Osteoblast (primary cell): Measurements from ENCODE around the gene CYP11A1. TPM values are rescaled to one million over a fixed set of nuclear protein-coding genes. Genes with fewer than 3 reads are reported as not detected.
A peak's percentile ranks its signal among the peaks of the same experiment; 100 is the strongest.

Experiments
- DNase-seq: peaks from one replicate; pipeline ENCODE4 v3.0.0; 2011; ENCODE audit warnings: low spot score, mixed read lengths; ENCODE audit not compliant: insufficient read length; ENCODE audit errors: missing footprints
- H2AFZ ChIP-seq: 2 replicates; pipeline ENCODE4 v1.6.0; 2011; ENCODE audit warnings: mild to moderate bottlenecking, low read length
- H3K27ac ChIP-seq: 2 replicates; pipeline ENCODE4 v1.5.1; 2011; ENCODE audit warnings: mild to moderate bottlenecking, low read depth, low read length, moderate library complexity
- H3K27me3 ChIP-seq: 2 replicates; pipeline ENCODE4 v1.6.0; 2012; ENCODE audit warnings: mild to moderate bottlenecking, control low read depth, inconsistent platforms, low read length, moderate library complexity; ENCODE audit not compliant: insufficient read depth
- H3K36me3 ChIP-seq: 2 replicates; pipeline ENCODE4 v1.5.1; 2011; ENCODE audit warnings: mild to moderate bottlenecking, low read length, control low read depth, moderate library complexity; ENCODE audit not compliant: insufficient read depth
- H3K4me1 ChIP-seq: 2 replicates; pipeline ENCODE4 v1.5.1; 2011; ENCODE audit warnings: mild to moderate bottlenecking, low read length, control low read depth, moderate library complexity; ENCODE audit not compliant: insufficient read depth
- H3K4me2 ChIP-seq: 2 replicates; pipeline ENCODE4 v1.6.0; 2011; ENCODE audit warnings: mild to moderate bottlenecking, low read length; ENCODE audit not compliant: insufficient read depth
- H3K4me3 ChIP-seq: fragments of 200-600 bp; sonication (generic); 3 replicates; pipeline ENCODE4 v1.5.1; 2012; ENCODE audit warnings: mild to moderate bottlenecking, low read length, inconsistent platforms; ENCODE audit not compliant: insufficient read depth
- H3K79me2 ChIP-seq: 2 replicates; pipeline ENCODE4 v1.6.0; 2012; ENCODE audit warnings: mild to moderate bottlenecking, low read length, control low read depth, inconsistent platforms; ENCODE audit not compliant: insufficient read depth
- H3K9me3 ChIP-seq: 2 replicates; pipeline ENCODE4 v1.5.1; 2011; ENCODE audit warnings: low read depth, low read length, control low read depth
- H4K20me1 ChIP-seq: 2 replicates; pipeline ENCODE4 v1.6.0; 2012; ENCODE audit warnings: mild to moderate bottlenecking, low read length, control low read depth; ENCODE audit not compliant: insufficient read depth
- CTCF ChIP-seq: IDR thresholded peaks from 2 replicates; pipeline ENCODE4 v1.5.1; 2011; ENCODE audit warnings: mild to moderate bottlenecking, low read depth, low read length, moderate library complexity; ENCODE audit errors: extremely low read depth
- total RNA-seq: library from RNA; depleted of rRNA; stranded (reverse); fragments of >200 nt; gene quantifications from 2 replicates; pipeline ENCODE4 v1.2.3, GENCODE V29; 2012

The CYP11A1 gene
- total RNA-seq, 1 donor = 1.4 TPM

- no peaks in the 10 kb centered on the region for H4K20me1 ChIP-seq
- no peaks in the 10 kb centered on the region for H3K4me1 ChIP-seq
- no peak for TF ChIP-seq CTCF
- no peak overlapping the region for H3K4me3 ChIP-seq
- H3K9me3 ChIP-seq = no peaks in the 10 kb centered on the region
- H3K79me2 ChIP-seq = no peaks in the 10 kb centered on the region
- no peaks in the 10 kb centered on the region for H3K36me3 ChIP-seq
- no peak overlapping the region for H3K27ac ChIP-seq
- DNase-seq = no peak
- H2AFZ ChIP-seq = no peak overlapping the region
- peaks cover 52% of the 10 kb centered on the region for H3K27me3 ChIP-seq
- H3K4me2 ChIP-seq = no peak overlapping the region
Measured at GRCh38 chr15:74304431-74304830, 63.0 kb downstream of the CYP11A1 start.

GRCh38 chr15:74303741-74304309 lies 63.6 kb downstream of the CYP11A1 start:
- no peak for TF ChIP-seq CTCF
- H3K27me3 ChIP-seq = peaks cover 53% of the 10 kb centered on the region
- H3K27ac ChIP-seq = no peak overlapping the region
- H3K79me2 ChIP-seq = no peaks in the 10 kb centered on the region
- no peaks in the 10 kb centered on the region for H3K9me3 ChIP-seq
- no peaks in the 10 kb centered on the region for H3K4me1 ChIP-seq
- no peak overlapping the region for H3K4me3 ChIP-seq
- no peak overlapping the region for H3K4me2 ChIP-seq
- H4K20me1 ChIP-seq = no peaks in the 10 kb centered on the region
- H2AFZ ChIP-seq = no peak overlapping the region
- DNase-seq = no peak
- no peaks in the 10 kb centered on the region for H3K36me3 ChIP-seq

GRCh38 chr15:74302821-74303359 lies 64.6 kb downstream of the CYP11A1 start:
- peak; percentile 93 for DNase-seq

More at GRCh38 chr15:74302821-74303359, 64.6 kb downstream of the CYP11A1 start:
- peak; percentile 58 for TF ChIP-seq CTCF
- Histone ChIP-seq H3K79me2 (no peaks in the 10 kb centered on the region), H3K4me1 (no peaks in the 10 kb centered on the region), H2AFZ (no peak overlapping the region), H3K27me3 (peaks cover 56% of the 10 kb centered on the region), H3K4me3 (no peak overlapping the region), H4K20me1 (no peaks in the 10 kb centered on the region), H3K4me2 (no peak overlapping the region), H3K9me3 (no peaks in the 10 kb centered on the region), H3K27ac (no peak overlapping the region), H3K36me3 (no peaks in the 10 kb centered on the region)
